OCI-LY1 (cell line): ENCODE data around the gene SEMA4C.

Experiments used
- EZH2 ChIP-seq: fragments of 200-600 bp; sonication (generic), shearing (Covaris generic); IDR thresholded peaks from 2 replicates; pipeline ENCODE4 v1.8.0; 2017; ENCODE audit warnings: borderline replicate concordance, mixed run types, mild to moderate bottlenecking, antibody characterized with exemption, low read length, moderate library complexity, mixed read lengths
- TF ChIP-seq, protein P1 (sequence below): fragments of 200-600 bp; sonication (generic), shearing (Covaris generic); IDR thresholded peaks from 2 replicates; pipeline ENCODE4 v1.5.1; 2017; ENCODE audit warnings: mild to moderate bottlenecking, antibody characterized with exemption, low read length, moderate library complexity, mixed read lengths

- no peak for TF ChIP-seq EZH2
- TF ChIP-seq, protein P1, sequence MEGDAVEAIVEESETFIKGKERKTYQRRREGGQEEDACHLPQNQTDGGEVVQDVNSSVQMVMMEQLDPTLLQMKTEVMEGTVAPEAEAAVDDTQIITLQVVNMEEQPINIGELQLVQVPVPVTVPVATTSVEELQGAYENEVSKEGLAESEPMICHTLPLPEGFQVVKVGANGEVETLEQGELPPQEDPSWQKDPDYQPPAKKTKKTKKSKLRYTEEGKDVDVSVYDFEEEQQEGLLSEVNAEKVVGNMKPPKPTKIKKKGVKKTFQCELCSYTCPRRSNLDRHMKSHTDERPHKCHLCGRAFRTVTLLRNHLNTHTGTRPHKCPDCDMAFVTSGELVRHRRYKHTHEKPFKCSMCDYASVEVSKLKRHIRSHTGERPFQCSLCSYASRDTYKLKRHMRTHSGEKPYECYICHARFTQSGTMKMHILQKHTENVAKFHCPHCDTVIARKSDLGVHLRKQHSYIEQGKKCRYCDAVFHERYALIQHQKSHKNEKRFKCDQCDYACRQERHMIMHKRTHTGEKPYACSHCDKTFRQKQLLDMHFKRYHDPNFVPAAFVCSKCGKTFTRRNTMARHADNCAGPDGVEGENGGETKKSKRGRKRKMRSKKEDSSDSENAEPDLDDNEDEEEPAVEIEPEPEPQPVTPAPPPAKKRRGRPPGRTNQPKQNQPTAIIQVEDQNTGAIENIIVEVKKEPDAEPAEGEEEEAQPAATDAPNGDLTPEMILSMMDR, result no peak
Observed at GRCh38 chr2:96898641-96899412, 28.9 kb upstream of the SEMA4C start.
